CD4-positive, CD25-positive, alpha-beta regulatory T cell (primary cell): ENCODE results near the gene HEPACAM2. TPM values are rescaled to one million over a fixed set of nuclear protein-coding genes. Genes with fewer than 3 reads are reported as not detected.
A peak's percentile ranks its signal among the peaks of the same experiment; 100 is the strongest.

Source experiments
- ATAC-seq, 2 donors: fragments of 150-1000 bp; cut with Tn5 transposase; one replicate each; pipeline ENCODE4 v1.10.0; 2021; ENCODE audit warnings: low read depth in 2 of 2, moderate number of reproducible peaks in 2 of 2, moderate library complexity in 1 of 2
- DNase-seq, 3 donors: peaks; one replicate each; pipeline versions ENCODE4 v3.0.0 to v3.0.0-alpha.2; 2012 to 2022; ENCODE audit warnings: mixed read lengths in 1 of 3
- H3K27ac ChIP-seq: one replicate; pipeline ENCODE4 v1.7.0; 2013; ENCODE audit warnings: mild to moderate bottlenecking, low read length; ENCODE audit not compliant: insufficient read depth, poor library complexity, severe bottlenecking
- H3K27me3 ChIP-seq: one replicate; pipeline ENCODE4 v1.7.0; 2013; ENCODE audit warnings: low read length; ENCODE audit not compliant: control insufficient read depth, insufficient read depth
- H3K36me3 ChIP-seq: one replicate; pipeline ENCODE4 v1.7.0; 2013; ENCODE audit warnings: mild to moderate bottlenecking, low read length, moderate library complexity; ENCODE audit not compliant: control insufficient read depth, insufficient read depth
- H3K4me1 ChIP-seq: 2 replicates; pipeline ENCODE4 v1.7.0; 2013; ENCODE audit warnings: mild to moderate bottlenecking, low read length; ENCODE audit not compliant: insufficient read depth, control insufficient read depth, poor library complexity, severe bottlenecking
- H3K4me3 ChIP-seq: one replicate; pipeline ENCODE4 v1.7.0; 2013; ENCODE audit warnings: low read depth, mild to moderate bottlenecking, low read length, moderate library complexity
- H3K9me3 ChIP-seq, 2 experiments: 1 replicate in 1 of 2; 2 replicates in 1 of 2; pipeline ENCODE4 v1.7.0; 2013; ENCODE audit warnings: low read length in 2 of 2, mild to moderate bottlenecking in 1 of 2, moderate library complexity in 1 of 2; ENCODE audit not compliant: control insufficient read depth in 2 of 2
- H3K27ac Mint-ChIP-seq, 3 donors: one replicate each; pipeline ENCODE4 v1.8.0; 2020 to 2022; ENCODE audit warnings: mild to moderate bottlenecking in 3 of 3, mixed read lengths in 3 of 3, moderate library complexity in 2 of 3
- H3K27me3 Mint-ChIP-seq: one replicate; pipeline ENCODE4 v1.8.0; 2022; ENCODE audit warnings: mild to moderate bottlenecking, mixed read lengths
- H3K36me3 Mint-ChIP-seq: one replicate; pipeline ENCODE4 v1.8.0; 2020; ENCODE audit warnings: mixed read lengths
- H3K4me1 Mint-ChIP-seq, 4 donors: one replicate each; pipeline ENCODE4 v1.8.0; 2020 to 2022; ENCODE audit warnings: mixed read lengths in 4 of 4, mild to moderate bottlenecking in 1 of 4
- H3K4me3 Mint-ChIP-seq, 4 donors: one replicate each; pipeline ENCODE4 v1.8.0; 2020 to 2022; ENCODE audit warnings: mild to moderate bottlenecking in 4 of 4, mixed read lengths in 4 of 4, moderate library complexity in 3 of 4
- H3K9me3 Mint-ChIP-seq, 7 donors: one replicate each; pipeline ENCODE4 v1.8.0; 2020 to 2022; ENCODE audit warnings: mixed read lengths in 7 of 7, mild to moderate bottlenecking in 3 of 7, moderate library complexity in 2 of 7
- polyA plus RNA-seq, 4 donors: library from polyadenylated mRNA; unstranded; fragments of 300-500 nt; fragmentation: Illumina TruSeq; gene quantifications; one replicate each; pipeline ENCODE4 v1.2.3, GENCODE V29; 2021
- total RNA-seq: library from RNA; stranded (reverse); gene quantifications from one replicate; pipeline ENCODE4 v1.2.3, GENCODE V29; 2022

Gene HEPACAM2
- total and polyA plus RNA-seq, 5 donors from 2014 or later: not detected

- ATAC-seq (no peak), DNase-seq (no peak)
- H3K4me1 ChIP-seq: no peaks in the 10 kb centered on the region
- no peaks in the 10 kb centered on the region for H3K27me3 ChIP-seq
- H3K4me3 ChIP-seq: no peak overlapping the region
- Mint-ChIP-seq H3K4me3 (no peak overlapping the region), H3K27ac (no peak overlapping the region), H3K4me1 (peaks cover 5 to 16% (median 13%) of the 10 kb centered on the region in 4 donors), H3K27me3 (no peaks in the 10 kb centered on the region), H3K9me3 (peaks cover 0 to 13% (median 3%) of the 10 kb centered on the region in 7 donors), H3K36me3 (no peaks in the 10 kb centered on the region)
- H3K36me3 ChIP-seq: no peaks in the 10 kb centered on the region
- no peak overlapping the region for H3K27ac ChIP-seq
- H3K9me3 ChIP-seq: peaks cover 5 to 6% of the 10 kb centered on the region in 2 experiments
Observed at GRCh38 chr7:93161181-93161762, 65.0 kb downstream of the HEPACAM2 start.

DNA sequence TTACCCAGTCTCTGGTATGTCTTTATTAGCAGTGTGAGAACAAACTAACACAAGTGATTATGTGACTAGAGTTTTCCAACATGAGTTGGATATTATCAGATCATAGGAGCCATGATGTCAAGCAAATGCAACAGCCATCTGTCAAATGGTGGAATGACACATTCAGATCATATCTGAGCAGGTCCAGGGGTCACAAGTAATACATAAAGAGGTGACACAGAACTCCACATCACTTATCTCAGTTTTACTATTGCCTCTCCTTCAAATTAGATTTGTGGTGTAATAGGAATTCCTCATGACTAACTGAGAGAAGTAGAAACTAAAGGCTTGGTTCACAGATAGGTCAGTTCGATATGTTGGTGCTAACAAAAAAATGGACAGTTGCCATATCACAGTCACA is 65.9 kb downstream of the HEPACAM2 start:
- no peak for ATAC-seq
- Histone ChIP-seq H3K27ac (no peak overlapping the region), H3K4me3 (no peak overlapping the region), H3K36me3 (no peaks in the 10 kb centered on the region), H3K4me1 (no peaks in the 10 kb centered on the region), H3K9me3 (peaks cover 5 to 6% of the 10 kb centered on the region in 2 experiments), H3K27me3 (no peaks in the 10 kb centered on the region)
- DNase-seq: no peak
- Mint-ChIP-seq H3K9me3 (peaks cover 0 to 13% (median 3%) of the 10 kb centered on the region in 7 donors), H3K27ac (no peak overlapping the region), H3K27me3 (no peaks in the 10 kb centered on the region), H3K4me1 (peaks cover 0 to 8% (median 5%) of the 10 kb centered on the region in 4 donors), H3K36me3 (no peaks in the 10 kb centered on the region), H3K4me3 (no peak overlapping the region)

- DNase-seq (no peak), ATAC-seq (no peak)
- H3K27me3 ChIP-seq: no peaks in the 10 kb centered on the region
- H3K4me1 ChIP-seq: no peaks in the 10 kb centered on the region
- H3K9me3 ChIP-seq: peaks cover 5 to 6% of the 10 kb centered on the region in 2 experiments
- no peaks in the 10 kb centered on the region for H3K36me3 ChIP-seq
- no peak overlapping the region for H3K27ac ChIP-seq
- no peak overlapping the region for H3K4me3 ChIP-seq
- Mint-ChIP-seq H3K36me3 (no peaks in the 10 kb centered on the region), H3K4me1 (no peaks in the 10 kb centered on the region), H3K4me3 (no peak overlapping the region), H3K27me3 (no peaks in the 10 kb centered on the region), H3K27ac (no peak overlapping the region), H3K9me3 (peaks cover 0 to 13% (median 3%) of the 10 kb centered on the region in 7 donors)
Observed at GRCh38 chr7:93159490-93159889, 66.8 kb downstream of the HEPACAM2 start.

GRCh38 chr7:93156884-93157283 is 69.4 kb downstream of the HEPACAM2 start:
- Mint-ChIP-seq H3K36me3 (no peaks in the 10 kb centered on the region), H3K9me3 (peaks cover 0 to 8% (median 2%) of the 10 kb centered on the region in 7 donors), H3K4me3 (no peak overlapping the region), H3K27ac (no peak overlapping the region), H3K27me3 (no peaks in the 10 kb centered on the region), H3K4me1 (no peaks in the 10 kb centered on the region)
- Histone ChIP-seq H3K36me3 (no peaks in the 10 kb centered on the region), H3K4me1 (no peaks in the 10 kb centered on the region), H3K27ac (no peak overlapping the region), H3K4me3 (no peak overlapping the region), H3K27me3 (no peaks in the 10 kb centered on the region), H3K9me3 (peaks cover 0 to 4% of the 10 kb centered on the region in 2 experiments)
- ATAC-seq (no peak), DNase-seq (no peak)

GRCh38 chr7:93150200-93150835 is 76.0 kb downstream of the HEPACAM2 start:
- no peak overlapping the region for H3K27ac Mint-ChIP-seq
- H3K27ac ChIP-seq: no peak overlapping the region
- peaks cover 20 to 32% (median 29%) of the 10 kb centered on the region in 4 donors for H3K4me1 Mint-ChIP-seq
- no peaks in the 10 kb centered on the region for H3K9me3 ChIP-seq
- H3K4me1 ChIP-seq: peaks cover 28% of the 10 kb centered on the region
- H3K36me3 ChIP-seq: peaks cover 5% of the 10 kb centered on the region
- no peaks in the 10 kb centered on the region for H3K9me3 Mint-ChIP-seq
- no peak for DNase-seq
- peak overlapping the region in 3 of 4 donors; percentile 10 to 98 (median 17) for H3K4me3 Mint-ChIP-seq
- peaks cover 9% of the 10 kb centered on the region for H3K36me3 Mint-ChIP-seq
- ATAC-seq: no peak
- no peaks in the 10 kb centered on the region for H3K27me3 ChIP-seq
- H3K4me3 ChIP-seq: no peak overlapping the region
- no peaks in the 10 kb centered on the region for H3K27me3 Mint-ChIP-seq

DNA sequence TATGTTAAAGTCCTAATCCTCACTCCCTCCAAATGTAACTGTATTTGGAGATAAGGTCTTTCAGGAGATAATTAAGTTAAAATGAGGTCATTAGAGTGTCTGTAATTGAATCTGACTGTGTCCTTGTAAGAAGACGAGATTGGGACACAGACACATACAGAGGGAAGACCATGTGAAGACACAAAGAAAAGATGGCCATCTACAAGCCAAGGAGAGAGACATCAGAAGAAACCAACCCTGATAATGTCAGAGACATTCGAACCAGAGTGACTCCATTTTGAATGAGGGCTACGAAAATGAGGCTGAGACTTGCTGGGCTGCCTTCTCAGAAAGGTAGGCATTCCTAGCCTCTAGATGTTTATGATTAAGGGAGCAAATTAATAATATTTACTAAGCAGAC is 77.5 kb downstream of the HEPACAM2 start:
- Mint-ChIP-seq H3K36me3 (peaks cover 20% of the 10 kb centered on the region), H3K9me3 (no peaks in the 10 kb centered on the region), H3K27ac (peak overlapping the region; percentile 93 to 100 (median 96)), H3K27me3 (no peaks in the 10 kb centered on the region), H3K4me1 (peaks cover 21 to 36% (median 32%) of the 10 kb centered on the region in 4 donors), H3K4me3 (peak overlapping the region; percentile 76 to 98 (median 96))
- ATAC-seq (no peak), DNase-seq (no peak)
- Histone ChIP-seq H3K9me3 (no peaks in the 10 kb centered on the region), H3K4me1 (peaks cover 29% of the 10 kb centered on the region), H3K27ac (peak overlapping the region; percentile 64), H3K36me3 (peaks cover 20% of the 10 kb centered on the region), H3K27me3 (no peaks in the 10 kb centered on the region), H3K4me3 (peak overlapping the region; percentile 99)

- peaks cover 26% of the 10 kb centered on the region for H3K36me3 Mint-ChIP-seq
- peak within 1 kb of the TSS; percentile 99 for H3K4me3 ChIP-seq
- peak; percentile 63 to 67 for ATAC-seq
- no peaks in the 10 kb centered on the region for H3K27me3 ChIP-seq
- no peaks in the 10 kb centered on the region for H3K9me3 ChIP-seq
- peak in 2 of 3 donors; percentile 29 to 71 for DNase-seq
- H3K27ac Mint-ChIP-seq: peak within 1 kb of the TSS; percentile 93 to 100 (median 96)
- peak within 1 kb of the TSS; percentile 64 for H3K27ac ChIP-seq
- H3K4me1 ChIP-seq: peaks cover 29% of the 10 kb centered on the region
- H3K4me3 Mint-ChIP-seq: peak within 1 kb of the TSS; percentile 93 to 98 (median 96)
- peaks cover 27 to 39% (median 38%) of the 10 kb centered on the region in 4 donors for H3K4me1 Mint-ChIP-seq
- peaks cover 26% of the 10 kb centered on the region for H3K36me3 ChIP-seq
- H3K27me3 Mint-ChIP-seq: no peaks in the 10 kb centered on the region
- H3K9me3 Mint-ChIP-seq: peaks cover 0 to 4% (median 0%) of the 10 kb centered on the region in 7 donors
Observed at GRCh38 chr7:93148144-93148543, 78.1 kb downstream of the HEPACAM2 start, which contains the start of gene SAMD9L. Gene SAMD9L, minus strand, starts transcription at chr7:93148385. Its CDS starts 12,414 bp downstream, at chr7:93135971.
